Ovary (tissue), 10 donors: ENCODE results near the gene UCHL5. TPM values are rescaled to one million over a fixed set of nuclear protein-coding genes. Genes with fewer than 3 reads are reported as not detected.

ENCODE experiments used
- DNase-seq, 5 donors: peaks; one replicate each; pipeline ENCODE4 v3.0.0-alpha.2; 2019 to 2020
- H3K27ac ChIP-seq, 2 donors: fragments of 200-600 bp; one replicate each; pipeline versions ENCODE4 v1.5.1 to v1.8.0; 2019 to 2022
- H3K27me3 ChIP-seq: fragments of 200-600 bp; one replicate; pipeline ENCODE4 v1.8.0; 2022
- H3K36me3 ChIP-seq: fragments of 200-600 bp; sonication (generic); one replicate; pipeline ENCODE4 v1.5.1; 2019
- H3K4me1 ChIP-seq: one replicate; pipeline ENCODE4 v1.8.1; 2013; ENCODE audit warnings: mild to moderate bottlenecking, moderate library complexity; ENCODE audit not compliant: insufficient read depth
- H3K4me3 ChIP-seq: fragments of 200-600 bp; sonication (generic); one replicate; pipeline ENCODE4 v1.5.1; 2017
- H3K9me3 ChIP-seq, 2 donors: fragments of 200-600 bp in 1 of 2; sonication (generic) in 1 of 2; one replicate each; pipeline versions ENCODE4 v1.5.1 to v1.8.1; 2013 to 2019; ENCODE audit warnings: mild to moderate bottlenecking in 1 of 2, moderate library complexity in 1 of 2
- CTCF ChIP-seq, 3 donors: fragments of 450-650 bp in 2 of 3; fragments of 200-600 bp in 1 of 3; IDR thresholded peaks; one replicate each; pipeline versions ENCODE4 v1.5.1 to v1.8.0; 2016 to 2022; ENCODE audit warnings: antibody characterized with exemption in 3 of 3, mild to moderate bottlenecking in 1 of 3
- EP300 ChIP-seq: sonication (generic); formaldehyde crosslinking; IDR thresholded peaks from one replicate; pipeline ENCODE4 v1.6.1; 2017; ENCODE audit warnings: antibody characterized with exemption
- POLR2A ChIP-seq: fragments of 450-650 bp; IDR thresholded peaks from one replicate; pipeline ENCODE4 v1.6.1; 2017; ENCODE audit warnings: antibody characterized with exemption, mild to moderate bottlenecking, moderate library complexity
- WGBS, 3 donors: extraction: QIAGEN DNeasy Blood & Tissue Kit in 1 of 3; methylation state at CpG; one replicate each; pipeline versions ENCODE4 v1.1.5 to v1.1.7; 2013 to 2017; 5-methylcytosine and 5-hydroxymethylcytosine counted together
- intact Hi-C, 4 donors: fragments of 100-400 bp; cut with DNase I; formaldehyde crosslinking; loops; one replicate each; pipeline versions ENCODE4 v1.11.0 to v1.15.1; 2022 to 2023
- long read RNA-seq, 3 donors: library from polyadenylated mRNA in 2 of 3; unstranded in 2 of 3; transcript quantifications; one replicate each; pipeline ENCODE4 v2.0.0 and lab custom pipeline, GENCODE V29; 2021 to 2026
- polyA plus RNA-seq, 2 donors: library from polyadenylated mRNA; stranded (reverse); fragments of 200-250 nt in 1 of 2; fragments of 350-450 nt in 1 of 2; fragmentation: Illumina TruSeq in 1 of 2; extraction: RNeasy Lipid Tissue Mini Kit (QIAGEN cat#74804) in 1 of 2; gene quantifications; one replicate each; pipeline ENCODE4 v1.2.3, GENCODE V29; 2013 to 2014
- total RNA-seq, 7 donors: library from RNA; depleted of rRNA in 2 of 7; stranded (reverse); fragments of >200 nt in 2 of 7; fragmentation: NEBNext Ultra II Directional in 3 of 7; extraction: Animal tissue kit (Norgen Biotek cat#: 25700) in 3 of 7; gene quantifications; one replicate each; pipeline versions ENCODE4 v1.1.0 to v1.2.4, GENCODE V29; 2016 to 2023
- donor health status: DM: no; HTN: no; CAD: no; lungs with moderate emphysema.
- donor health status: DM: no; HTN: no; CAD: no.
- donor health status: Bipolar disorder and iron deficiency.
- donor health status: DM: yes; HTN: yes; CAD: no.
- donor health status: DM: no; HTN: no; CAD: no.
- donor health status: DM: yes; HTN: yes; CAD: no.

The UCHL5 gene
- 10 to 100 TPM; 19.7 to 29.3 (median 23.6) TPM for total RNA-seq
- 10 to 100 TPM; 12.3 to 19.1 TPM for polyA plus RNA-seq
- long read RNA-seq, donor 1, full-length matches to known transcripts, result 39 of 64 reads
- long read RNA-seq, donor 1, partial matches to known transcripts, result 7 of 64 reads
- long read RNA-seq, donor 1, other reads (novel, unspliced or antisense), result 18 of 64 reads
- long read RNA-seq, donor 2, full-length matches to known transcripts, result 7 of 7 reads
- long read RNA-seq, donor 2, partial matches to known transcripts, result 0 of 7 reads
- long read RNA-seq, donor 2, other reads (novel, unspliced or antisense), result 0 of 7 reads
- long read RNA-seq, donor 3, full-length matches to known transcripts, result 24 of 34 reads
- long read RNA-seq, donor 3, partial matches to known transcripts, result 0 of 34 reads
- long read RNA-seq, donor 3, other reads (novel, unspliced or antisense), result 10 of 34 reads

GRCh38 chr1:193059282-193060114 is at the start of gene UCHL5, which contains the start of gene RO60:
Gene UCHL5 (minus strand): TSS chr1:193059360. CDS start chr1:193059260, 100 bp downstream.
Gene RO60 (plus strand): TSS chr1:193059612. CDS start chr1:193069055, 9,443 bp downstream.
- peak; percentile 95 to 96 (median 96) for DNase-seq
- 0 to 1% (median 1%) methylated on average over 69 to 74 of the region's 74 CpGs for WGBS, 3 donors

GRCh38 chr1:193108471-193108870 is 49.3 kb upstream of the UCHL5 start:
- H3K36me3 ChIP-seq, result no peaks in the 10 kb centered on the region
- WGBS, 3 donors, result 78 to 84% (median 81%) methylated on average over 3 of the region's 3 CpGs
- intact Hi-C loops, result loop anchor here in 1 of 4 donors (10.0 kb wide), 1 partner anchor 54 kb away; the partner anchor contains the start of genes RO60 and UCHL5
- TF ChIP-seq EP300 (no peak), CTCF (IDR thresholded peaks at IDR 0.05) (no peak), POLR2A (no peak)
- H3K27ac ChIP-seq, result no peak overlapping the region
- no peak overlapping the region for H3K4me3 ChIP-seq
- H3K27me3 ChIP-seq, result no peaks in the 10 kb centered on the region
- no peaks in the 10 kb centered on the region for H3K9me3 ChIP-seq
- DNase-seq, result no peak
- H3K4me1 ChIP-seq, result peaks cover 2% of the 10 kb centered on the region

More at GRCh38 chr1:193059282-193060114, at the start of gene UCHL5, which contains the start of gene RO60:
- H3K4me3 ChIP-seq, result peak within 1 kb of the TSS; percentile 58
- H3K27me3 ChIP-seq, result no peaks in the 10 kb centered on the region
- peak; percentile 81 for TF ChIP-seq POLR2A
- no peak for TF ChIP-seq EP300
- TF ChIP-seq CTCF (IDR thresholded peaks at IDR 0.05), result peak in 1 of 3 donors; percentile 12
- peaks cover 6% of the 10 kb centered on the region for H3K4me1 ChIP-seq
- H3K9me3 ChIP-seq, result no peaks in the 10 kb centered on the region
- peak within 1 kb of the TSS; percentile 81 to 96 for H3K27ac ChIP-seq
- intact Hi-C loops, result loop anchor here in 2 of 4 donors (5.0 to 10.0 kb wide), 3 partner anchors 45 to 65 kb away; partner anchors contain the start of genes CDC73 (in 2 of the 2) and GLRX2 (in 1 of the 2)
- no peaks in the 10 kb centered on the region for H3K36me3 ChIP-seq

- H3K4me1 ChIP-seq, result peaks cover 2% of the 10 kb centered on the region
- peak overlapping the region; percentile 74 for H3K4me3 ChIP-seq
- H3K27ac ChIP-seq, result peak overlapping the region in 1 of 2 donors; percentile 88
- no peaks in the 10 kb centered on the region for H3K27me3 ChIP-seq
- DNase-seq, result no peak
- intact Hi-C loops, result loop anchor here in 1 of 4 donors (2.0 to 10.0 kb wide), 2 partner anchors 15 to 51 kb away; partner anchors contain the start of genes RO60 and UCHL5
- no peaks in the 10 kb centered on the region for H3K9me3 ChIP-seq
- WGBS, 3 donors, result 33 to 42% (median 37%) methylated on average over 4 of the region's 4 CpGs
- no peaks in the 10 kb centered on the region for H3K36me3 ChIP-seq
- TF ChIP-seq POLR2A (no peak), CTCF (IDR thresholded peaks at IDR 0.05) (no peak), EP300 (no peak)
Observed at GRCh38 chr1:193105821-193106177, 46.6 kb upstream of the UCHL5 start.
